Activated CD4-positive, alpha-beta T cell treated with anti-CD3 and anti-CD28 coated beads, Interleukin-2, amount 50 U/mL, for 4 hours (primary cell): ENCODE data around the gene TPCN2.

ENCODE experiments used
- DNase-seq, 2 experiments: peaks; one replicate each; pipeline ENCODE4 v3.0.0-alpha.2; 2020

Gene TPCN2

GRCh38 chr11:69154938-69155301 is 106.2 kb downstream of the TPCN2 start:
- no peak for DNase-seq

GRCh38 chr11:69155302-69156234 is 106.8 kb downstream of the TPCN2 start, which contains the start of gene SMIM38:
TSS of gene SMIM38 (plus strand) at chr11:69155935. CDS start at chr11:69157847, 1,912 bp downstream.
- no peak for DNase-seq

- no peak for DNase-seq
Measured at GRCh38 chr11:69156235-69156639, 107.5 kb downstream of the TPCN2 start.

GRCh38 chr11:69156673-69157155 is 108.0 kb downstream of the TPCN2 start:
- no peak for DNase-seq

DNA sequence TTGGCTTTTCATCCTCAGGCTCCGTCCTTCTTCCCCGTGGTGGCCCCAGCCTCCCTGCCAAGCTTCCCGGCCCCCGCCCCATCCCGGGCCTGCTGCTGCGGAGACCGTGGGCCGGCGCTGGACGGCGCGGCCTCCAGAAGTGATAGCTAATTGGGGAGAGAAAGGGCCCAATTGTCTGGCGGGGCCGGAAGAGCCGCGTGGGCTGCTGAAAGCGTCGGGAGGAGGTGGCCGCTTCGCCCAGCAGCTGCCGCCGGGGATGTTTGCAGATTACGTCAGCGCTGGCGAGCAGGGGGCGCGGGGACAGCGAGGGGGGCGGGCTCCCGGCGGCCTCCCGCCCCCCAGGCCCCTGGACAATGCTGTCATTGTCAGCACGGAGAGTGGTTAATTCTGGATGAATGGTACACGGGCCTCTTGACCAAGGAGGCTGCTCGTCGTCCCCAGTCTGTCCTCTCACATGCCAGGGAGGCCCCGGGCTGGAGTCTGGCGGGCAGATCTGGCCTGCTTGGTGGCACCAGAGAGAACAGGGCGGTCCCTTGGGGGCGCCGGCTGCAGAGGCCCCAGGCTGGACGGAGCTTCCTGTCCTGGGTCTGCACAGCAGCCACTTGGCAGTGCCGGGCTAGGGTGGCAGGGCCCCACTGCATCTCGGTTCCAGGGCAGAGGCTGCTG is 108.6 kb downstream of the TPCN2 start:
- no peak for DNase-seq

GRCh38 chr11:69157822-69158231 is 109.1 kb downstream of the TPCN2 start:
- no peak for DNase-seq

- DNase-seq = no peak
Measured at GRCh38 chr11:69158301-69159149, 109.8 kb downstream of the TPCN2 start.

DNA sequence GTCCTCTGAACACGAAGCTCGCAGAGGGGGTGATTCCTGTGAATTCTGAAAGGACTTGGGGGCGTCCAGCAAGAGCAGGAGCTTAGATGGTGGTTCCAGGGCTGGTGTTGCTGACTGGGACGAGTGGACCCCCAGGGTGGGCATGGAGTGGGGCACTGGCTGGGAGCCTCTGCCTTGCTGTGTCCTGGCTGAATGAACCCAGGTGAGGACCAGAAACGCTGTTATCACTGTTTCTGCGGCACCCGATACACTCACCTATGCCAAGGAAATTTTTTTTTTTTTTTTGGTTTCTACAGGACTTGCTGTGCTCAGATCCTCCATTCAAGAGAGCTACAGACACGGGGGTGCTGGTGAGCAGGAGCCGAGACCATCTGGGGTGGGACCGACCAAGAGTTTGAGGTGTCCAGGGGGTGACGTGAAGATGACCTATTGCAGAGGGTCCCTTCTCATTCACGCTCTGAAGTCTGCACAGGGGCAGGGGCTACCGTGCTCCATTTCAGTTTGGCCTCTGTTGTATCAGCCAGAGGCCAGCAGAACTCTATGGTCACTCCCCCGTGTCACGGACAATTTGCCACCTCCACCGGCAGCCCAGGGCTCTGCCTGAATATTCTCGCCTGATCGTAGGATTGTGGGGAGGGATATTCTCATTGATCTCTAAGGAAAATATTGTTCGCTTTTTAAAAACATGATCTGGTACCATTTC is 110.6 kb downstream of the TPCN2 start:
- DNase-seq = no peak

DNA sequence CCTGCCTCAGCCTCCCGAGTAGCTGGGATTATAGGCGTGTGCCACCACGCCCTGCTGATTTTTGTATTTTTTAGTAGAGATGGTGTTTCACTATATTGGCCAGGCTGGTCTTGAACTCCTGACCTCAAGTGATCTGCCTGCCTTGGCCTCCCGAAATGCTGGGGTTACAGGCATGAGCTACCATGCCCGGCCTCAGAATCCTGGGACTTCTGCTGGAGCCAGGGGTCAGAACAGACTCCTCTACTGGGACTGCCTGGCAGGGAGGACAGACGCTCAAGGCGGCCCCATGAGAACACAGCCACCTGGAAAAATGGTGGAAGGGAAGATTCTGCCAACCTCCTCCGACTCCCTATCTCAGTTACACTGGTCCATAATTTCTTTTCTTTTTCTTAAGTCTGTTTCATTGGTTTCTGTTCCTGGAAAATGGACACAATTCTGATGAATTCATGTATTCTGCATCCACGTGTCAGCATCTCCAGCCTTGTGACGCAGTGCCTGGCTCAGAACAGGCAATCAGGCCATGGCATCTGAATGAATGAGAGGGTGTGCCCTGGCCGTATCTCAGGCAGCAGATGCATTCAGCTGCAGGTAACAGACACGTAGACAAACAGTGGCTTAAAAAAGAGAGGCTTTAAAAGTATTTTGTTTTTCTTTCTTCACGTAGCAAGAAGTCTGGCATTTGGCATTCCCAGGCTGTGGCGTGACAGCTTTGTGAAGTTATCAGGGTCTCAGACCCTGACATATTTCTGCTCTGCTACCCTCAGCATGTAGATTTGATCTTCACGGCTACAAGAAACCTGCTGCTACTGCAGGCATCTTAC is 111.8 kb downstream of the TPCN2 start:
- no peak for DNase-seq

GRCh38 chr11:69161117-69161407 is 112.3 kb downstream of the TPCN2 start:
- DNase-seq = no peak

- DNase-seq = no peak
Measured at GRCh38 chr11:69162505-69162904, 113.8 kb downstream of the TPCN2 start.

- no peak for DNase-seq
Measured at GRCh38 chr11:69163842-69164241, 115.1 kb downstream of the TPCN2 start.

DNA sequence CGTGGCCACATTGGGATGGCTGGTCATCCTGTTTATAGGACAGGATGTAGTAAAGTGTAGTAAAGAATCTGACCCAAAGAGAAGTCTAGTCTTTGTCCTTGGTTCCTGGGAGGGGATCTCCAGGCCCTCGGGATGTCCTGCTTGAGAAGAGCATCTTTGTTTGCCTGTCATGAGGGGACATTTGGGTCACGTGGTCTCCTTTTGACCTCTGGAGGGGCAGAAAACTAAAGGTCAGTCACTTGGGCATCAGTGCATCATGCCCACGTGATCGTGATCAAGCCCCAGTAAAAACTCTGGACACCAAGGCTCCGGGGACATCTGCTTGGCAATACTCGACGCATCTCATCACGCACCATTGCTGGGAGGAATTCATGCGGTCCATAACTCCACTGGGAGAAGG is 116.1 kb downstream of the TPCN2 start:
- DNase-seq = no peak

DNA sequence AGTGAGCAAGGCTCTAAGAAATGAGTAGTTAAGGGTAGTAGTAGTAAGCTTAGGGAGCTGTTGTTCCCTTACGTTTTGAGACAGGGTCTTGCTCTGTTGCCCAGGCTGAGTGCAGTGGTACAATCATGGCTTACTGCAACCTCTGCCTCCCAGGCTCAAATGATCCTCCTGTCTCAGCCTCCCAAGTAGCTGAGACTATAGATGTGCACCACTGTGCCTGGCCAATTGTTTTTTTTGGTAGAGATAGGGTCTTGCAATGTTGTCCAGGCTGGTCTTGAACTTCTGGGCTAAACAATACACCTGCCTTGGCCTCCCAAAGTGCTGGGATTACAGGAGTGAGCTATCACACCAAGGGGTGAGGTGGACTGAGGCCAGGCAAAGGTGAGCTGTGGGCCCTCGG is 117.0 kb downstream of the TPCN2 start:
- DNase-seq = no peak

GRCh38 chr11:69166218-69167115 is 117.7 kb downstream of the TPCN2 start:
- peak; percentile 6 to 8 for DNase-seq

GRCh38 chr11:69167130-69167915 is 118.6 kb downstream of the TPCN2 start:
- no peak for DNase-seq

GRCh38 chr11:69167916-69168691 is 119.4 kb downstream of the TPCN2 start:
- DNase-seq = no peak

DNA sequence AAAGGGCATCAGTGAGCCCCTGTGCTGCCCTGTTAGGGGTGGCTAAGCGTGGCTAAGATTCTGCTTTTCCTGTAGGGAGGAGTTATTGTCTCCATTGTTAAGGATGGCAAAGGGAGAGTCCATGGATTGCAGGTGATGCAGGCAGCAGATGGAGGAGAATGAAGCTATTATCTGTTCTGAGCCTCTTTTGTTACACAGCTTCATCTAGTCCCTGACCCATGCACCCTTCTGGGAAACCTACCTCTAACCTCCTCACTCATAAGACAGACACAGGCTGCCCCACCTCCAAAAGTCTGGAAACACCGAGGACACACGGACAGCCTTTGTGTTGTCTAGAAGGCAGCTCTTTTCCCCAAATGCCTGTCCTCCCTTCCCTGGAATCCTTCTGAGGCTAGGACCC is 120.7 kb downstream of the TPCN2 start:
- DNase-seq = no peak

DNA sequence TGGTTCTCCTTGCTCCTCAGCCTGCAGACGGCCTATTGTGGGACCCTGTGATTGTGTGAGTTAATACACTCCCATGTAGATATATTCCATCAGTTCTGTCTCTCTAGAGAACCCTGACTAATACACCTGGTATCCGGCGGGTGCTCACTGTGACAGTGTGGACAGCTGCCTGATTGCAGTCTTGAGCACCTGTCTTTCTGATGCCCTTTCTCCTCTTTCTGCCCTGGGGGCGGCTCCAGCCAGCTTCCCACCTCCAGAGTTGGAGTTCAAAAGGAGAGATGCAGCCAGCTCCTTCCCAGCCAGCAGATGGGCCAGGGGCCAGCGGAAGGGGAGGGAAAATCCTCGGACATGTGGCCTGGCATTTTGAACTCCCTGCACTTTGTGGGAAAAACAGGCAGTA is 122.0 kb downstream of the TPCN2 start:
- no peak for DNase-seq
